ENCODE measurements around the gene SLC9A4. TPM values are rescaled to one million over a fixed set of nuclear protein-coding genes. Genes with fewer than 3 reads are reported as not detected.
"Not testable (repeated sequence)": the region's sequence is repeated elsewhere in the genome, so short reads cannot be mapped to it uniquely, and the experiment has no call there.

The SLC9A4 gene
- total RNA-seq, 1 donor from 2014 or later: not detected

DNA sequence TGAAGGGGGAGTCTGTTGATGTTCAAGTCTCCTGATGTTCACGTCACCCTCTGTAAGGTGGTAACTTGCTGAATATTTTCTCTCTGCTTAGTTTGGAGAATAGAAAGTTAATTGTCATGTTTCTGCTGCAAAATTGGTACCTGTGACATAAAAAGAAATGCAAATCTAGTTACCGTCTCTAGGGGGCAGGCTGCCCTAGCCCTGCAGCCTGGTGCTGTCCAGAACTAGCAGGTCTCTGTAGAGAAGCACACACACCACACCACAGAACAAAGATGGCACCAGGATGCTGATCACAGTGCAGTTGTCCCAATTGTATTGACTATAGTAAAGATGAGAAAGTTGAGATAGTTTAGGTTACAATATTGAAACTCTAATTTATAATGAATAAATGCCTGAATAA lies 47.0 kb downstream of the SLC9A4 start:
- no peak for ATAC-seq
- intact Hi-C loops (cut with micrococcal nuclease): no loop called here
- no peak for DNase-seq

DNA sequence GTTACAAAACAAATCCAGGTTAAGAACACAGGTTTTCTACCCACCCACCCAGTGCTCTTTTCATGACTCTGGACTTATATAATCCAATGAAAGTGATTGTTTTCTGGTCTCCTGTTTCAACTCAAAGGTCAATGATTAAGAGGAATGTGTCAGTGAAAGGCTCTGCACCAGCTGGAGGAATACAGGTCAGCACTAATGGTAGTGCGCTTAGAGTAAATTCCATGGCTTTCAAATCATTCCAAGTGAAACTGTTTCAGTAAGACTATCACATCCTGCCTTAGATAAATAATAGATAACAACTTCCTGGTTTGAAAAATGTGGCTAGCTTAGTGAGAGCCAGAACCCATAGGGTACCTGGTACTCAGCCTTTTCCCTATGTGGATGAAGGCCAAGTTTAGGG lies 47.8 kb downstream of the SLC9A4 start:
- no peak for DNase-seq
- no peak for ATAC-seq
- intact Hi-C loops (cut with micrococcal nuclease): no loop called here

DNA sequence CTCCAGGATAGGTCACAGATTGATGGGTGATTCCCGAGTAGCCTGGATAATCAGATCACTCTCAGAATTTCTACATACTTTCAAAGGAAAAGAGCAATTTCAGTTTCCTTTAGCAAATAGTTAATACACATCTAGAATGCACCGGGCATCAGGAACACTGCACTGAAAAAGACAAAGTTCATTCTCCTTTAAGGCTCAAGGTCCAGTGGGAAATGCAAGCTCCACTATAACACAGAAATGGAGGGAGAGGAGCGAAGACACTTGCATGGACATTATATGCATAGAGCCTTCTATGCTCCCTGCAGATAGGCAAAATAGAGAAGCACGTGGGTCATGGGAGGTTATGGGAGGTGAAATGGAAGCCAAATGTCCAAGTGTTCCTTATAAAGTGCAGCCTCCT lies 49.1 kb downstream of the SLC9A4 start:
- DNase-seq (no peak), ATAC-seq (no peak)
- intact Hi-C loops (cut with micrococcal nuclease): no loop called here

DNA sequence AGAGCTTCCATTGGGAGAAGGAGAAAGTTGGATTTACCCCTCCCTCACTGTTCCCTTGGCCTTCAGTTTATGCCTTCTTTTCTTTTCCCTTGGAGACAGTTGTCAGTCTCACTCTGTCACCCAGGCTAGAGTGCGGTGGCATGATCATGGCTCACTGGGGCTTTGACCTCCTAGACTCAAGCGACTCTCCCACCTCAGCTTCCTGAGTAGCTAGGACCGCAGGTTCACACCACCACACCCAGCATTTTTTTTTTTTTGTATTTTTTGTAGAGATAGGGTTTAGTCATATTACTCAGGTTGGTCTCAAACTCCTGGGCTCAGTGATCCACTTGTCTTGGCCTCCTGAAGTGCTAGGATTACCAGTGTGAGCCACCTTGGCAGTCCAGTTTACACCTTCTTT lies 49.9 kb downstream of the SLC9A4 start:
- no peak for ATAC-seq
- intact Hi-C loops (cut with micrococcal nuclease): no loop called here
- no peak for DNase-seq

DNA sequence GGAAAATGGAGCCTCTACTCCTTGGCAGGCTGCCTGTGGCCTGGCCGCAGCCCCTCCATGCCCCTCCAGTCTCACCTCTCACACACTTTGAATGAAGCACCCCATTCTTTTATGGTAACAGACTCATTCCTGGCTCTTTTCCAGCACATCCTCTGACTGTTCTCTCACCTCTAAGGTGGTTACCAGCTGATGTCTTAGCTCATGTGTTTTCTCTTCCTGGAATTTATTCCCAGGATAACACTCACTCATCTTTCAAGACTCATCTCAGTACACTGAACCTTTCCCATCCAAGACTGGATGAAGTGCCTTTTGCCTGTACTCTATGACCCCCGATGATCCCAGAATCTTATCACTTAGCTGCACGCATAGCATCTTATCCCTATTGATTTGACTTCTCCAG lies 50.6 kb downstream of the SLC9A4 start:
- ATAC-seq: no peak
- intact Hi-C loops (cut with micrococcal nuclease): no loop called here
- no peak for DNase-seq

DNA sequence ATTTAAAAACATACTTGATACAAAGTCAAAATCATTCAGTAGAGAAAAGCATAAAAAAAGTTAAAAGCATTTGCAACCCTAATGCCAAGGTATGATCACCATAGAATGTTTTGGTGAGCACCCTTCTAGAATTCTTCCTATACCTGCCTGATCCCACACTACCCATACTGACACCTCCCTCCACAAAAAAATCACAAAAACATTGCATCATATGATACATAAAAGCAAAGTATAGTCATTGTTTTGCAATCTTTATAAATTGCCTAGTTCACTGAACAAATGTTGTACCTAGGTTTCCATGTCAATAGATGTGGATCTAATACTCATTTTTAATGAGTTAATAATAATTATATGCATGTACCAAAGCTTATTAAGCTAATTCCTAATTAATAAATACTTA lies 54.1 kb downstream of the SLC9A4 start:
- DNase-seq: no peak
- intact Hi-C loops (cut with micrococcal nuclease): no loop called here
- ATAC-seq: no peak

DNA sequence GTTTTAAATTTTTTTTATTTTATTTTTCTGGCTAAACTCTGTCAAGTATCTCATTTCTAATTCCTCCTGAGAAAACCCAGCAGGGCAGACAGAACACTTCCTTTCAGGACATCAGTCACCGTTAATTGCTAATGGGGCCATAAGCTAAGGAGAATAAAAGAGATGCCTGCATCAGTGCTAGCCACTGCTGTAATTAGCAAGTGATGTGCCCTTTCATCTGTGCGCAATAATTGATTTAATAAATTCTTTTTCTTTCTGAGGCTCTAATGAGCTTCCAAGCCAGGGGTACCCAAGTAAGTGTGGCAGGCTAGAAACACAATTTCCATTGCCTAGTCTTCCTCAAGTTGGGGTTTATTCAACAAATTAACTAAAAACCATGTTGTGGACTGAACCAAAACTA lies 65.5 kb downstream of the SLC9A4 start:
- intact Hi-C loops (cut with micrococcal nuclease): no loop called here
- ATAC-seq (no peak), DNase-seq (no peak)

DNA sequence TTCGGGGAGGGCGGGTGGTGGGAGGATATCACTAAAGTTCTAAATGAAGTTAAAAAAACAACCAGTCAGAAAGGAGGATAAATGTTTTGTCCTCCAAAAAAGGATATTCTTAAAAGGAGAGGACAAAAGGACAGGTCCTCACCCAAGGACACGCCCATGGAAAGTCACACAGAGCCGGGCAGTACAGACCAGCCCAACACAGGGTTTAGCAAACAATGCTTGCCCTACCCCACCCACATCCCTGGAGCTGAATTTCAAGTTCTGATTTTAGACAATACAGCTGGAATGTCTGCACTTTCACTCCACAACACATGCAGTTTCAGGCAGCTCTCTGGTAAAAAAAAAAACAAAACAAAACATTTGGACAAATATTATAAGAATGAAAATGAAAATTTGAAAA lies 67.9 kb downstream of the SLC9A4 start:
- intact Hi-C loops (cut with micrococcal nuclease): no loop called here
- peak; percentile 28 for ATAC-seq
- no peak for DNase-seq

DNA sequence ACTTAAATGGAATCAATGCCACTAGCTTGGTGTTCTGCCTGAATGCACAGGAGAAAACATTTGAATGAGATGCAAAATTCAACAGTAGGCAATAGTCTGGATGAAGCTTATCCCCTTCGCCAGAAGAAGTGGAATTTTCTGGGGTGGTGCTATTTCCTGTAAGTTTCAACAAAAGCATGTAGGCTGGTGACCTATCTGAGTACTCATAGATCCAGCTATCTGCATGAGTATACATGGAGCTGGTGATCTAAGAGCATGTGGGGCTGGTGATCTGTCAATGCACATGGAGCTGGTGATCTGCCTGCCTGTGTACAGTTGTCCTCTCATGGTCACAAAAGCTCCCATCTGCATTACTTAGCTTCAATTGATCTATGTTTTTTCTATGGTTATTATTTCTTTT lies 71.2 kb downstream of the SLC9A4 start:
- no peak for ATAC-seq
- intact Hi-C loops (cut with micrococcal nuclease): no loop called here
- DNase-seq: no peak

DNA sequence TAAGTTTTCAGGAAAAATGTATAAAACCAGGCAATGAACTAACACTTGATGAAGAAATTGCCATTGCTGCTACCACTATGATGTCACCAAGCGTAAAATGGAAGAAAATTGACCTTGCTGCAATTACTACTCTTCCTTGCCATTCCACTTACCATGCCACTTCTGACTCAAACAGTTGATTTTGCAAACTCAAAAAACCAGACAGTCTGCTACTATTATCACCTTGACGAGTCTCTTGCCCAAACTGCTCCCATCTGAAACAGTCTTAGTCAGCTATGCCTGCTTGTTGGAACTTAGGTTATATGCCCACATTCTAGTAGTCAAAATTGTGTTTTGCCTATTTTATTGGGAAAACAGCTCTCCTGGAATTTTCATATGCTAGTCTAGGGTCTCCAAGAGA lies 74.4 kb downstream of the SLC9A4 start:
- no peak for ATAC-seq
- intact Hi-C loops (cut with micrococcal nuclease): no loop called here
- DNase-seq: no peak

DNA sequence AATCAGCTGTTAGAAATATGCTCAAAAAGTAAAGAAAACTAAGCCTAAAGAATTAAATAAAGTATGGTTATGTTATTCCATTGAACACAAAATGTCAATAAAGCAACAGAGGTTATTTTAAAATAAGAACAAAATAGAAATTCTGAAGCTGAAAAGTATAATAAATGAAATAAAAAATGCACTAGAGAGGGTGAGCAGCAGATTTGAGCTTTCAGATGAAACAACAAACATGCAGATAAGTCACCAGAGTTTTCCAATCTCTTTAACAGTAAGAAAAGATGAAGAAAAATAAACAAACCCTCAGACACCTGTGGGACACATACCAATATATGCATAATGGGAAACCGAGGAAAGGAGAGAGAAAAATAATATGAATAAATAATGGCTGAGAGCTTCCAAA lies 76.0 kb downstream of the SLC9A4 start:
- intact Hi-C loops (cut with micrococcal nuclease): no loop called here
- no peak for ATAC-seq
- no peak for DNase-seq

DNA sequence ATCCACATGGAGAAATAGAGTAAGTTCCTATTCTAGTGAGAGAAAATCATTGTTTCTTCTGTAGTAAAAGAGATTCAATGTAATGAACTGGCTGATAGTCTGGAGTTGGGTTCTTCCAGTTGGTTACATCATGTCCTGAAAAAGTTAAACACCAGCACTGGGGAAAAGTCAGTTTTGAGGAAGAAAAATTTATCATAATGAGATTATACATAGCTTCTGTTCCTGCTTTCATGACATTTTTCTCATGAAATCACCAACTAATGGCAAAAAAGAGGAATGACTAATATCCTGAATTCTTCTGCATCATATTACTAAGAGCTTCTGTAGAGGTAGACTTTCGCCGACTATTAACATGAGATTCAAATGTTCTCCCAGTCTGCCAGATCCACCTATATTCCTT lies 77.1 kb downstream of the SLC9A4 start:
- no peak for DNase-seq
- intact Hi-C loops (cut with micrococcal nuclease): no loop called here
- no peak for ATAC-seq

DNA sequence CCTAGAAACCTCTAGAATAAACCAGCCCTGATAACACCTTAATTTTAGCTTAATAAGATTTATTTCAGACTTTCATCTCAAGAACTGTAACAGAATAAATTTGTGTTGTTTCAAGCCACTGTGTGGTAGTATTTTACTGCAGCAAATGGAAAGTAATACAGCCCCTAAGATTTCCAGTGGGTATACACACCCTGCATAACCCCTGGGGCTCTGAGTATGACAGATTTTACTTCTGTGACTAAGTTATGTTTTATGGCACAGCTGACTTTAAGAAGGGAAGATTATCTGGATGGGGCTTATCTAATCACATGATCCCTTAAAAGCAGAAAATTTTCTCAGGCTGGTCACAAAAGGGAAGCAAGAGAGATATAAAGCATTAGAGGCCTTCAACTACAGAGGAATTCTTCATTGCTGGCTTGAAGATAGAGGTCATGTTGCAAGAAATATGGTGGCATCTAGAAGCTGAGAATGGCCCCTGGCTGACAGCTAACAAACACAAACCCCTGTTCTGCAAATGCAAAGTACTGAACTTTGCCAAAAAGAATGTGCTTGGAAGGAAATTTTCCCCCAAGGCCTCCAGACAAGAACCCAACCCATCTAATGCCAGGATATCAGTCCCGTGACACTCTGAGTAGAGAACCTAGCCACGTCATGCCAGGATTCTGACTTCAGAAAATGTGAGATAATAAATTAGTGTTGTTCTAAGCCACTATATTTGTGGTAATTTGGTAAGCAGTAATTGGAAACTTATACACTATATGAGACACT lies 78.5 kb downstream of the SLC9A4 start:
- ATAC-seq (no peak), DNase-seq (no peak)
- intact Hi-C loops (cut with micrococcal nuclease): no loop called here

DNA sequence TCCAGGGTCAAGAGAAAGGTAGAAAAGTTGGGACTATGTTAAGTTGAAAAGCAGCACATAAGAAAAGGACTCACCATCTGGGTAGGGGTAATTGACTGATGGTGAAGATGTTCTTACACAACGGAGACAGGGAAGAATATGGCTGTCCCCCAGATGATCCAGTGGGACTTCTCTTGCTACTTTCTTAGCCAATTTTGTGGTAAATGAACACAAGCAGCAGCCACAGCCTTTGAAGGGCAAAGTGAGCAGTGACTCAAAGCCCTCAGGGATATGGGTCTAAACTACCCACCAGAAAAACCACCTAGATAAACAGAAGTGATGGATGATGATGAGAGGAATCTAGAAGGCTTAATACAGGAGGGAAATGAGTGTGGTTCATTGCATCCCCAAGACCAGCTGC lies 80.6 kb downstream of the SLC9A4 start:
- no peak for DNase-seq
- ATAC-seq: no peak
- intact Hi-C loops (cut with micrococcal nuclease): no loop called here

DNA sequence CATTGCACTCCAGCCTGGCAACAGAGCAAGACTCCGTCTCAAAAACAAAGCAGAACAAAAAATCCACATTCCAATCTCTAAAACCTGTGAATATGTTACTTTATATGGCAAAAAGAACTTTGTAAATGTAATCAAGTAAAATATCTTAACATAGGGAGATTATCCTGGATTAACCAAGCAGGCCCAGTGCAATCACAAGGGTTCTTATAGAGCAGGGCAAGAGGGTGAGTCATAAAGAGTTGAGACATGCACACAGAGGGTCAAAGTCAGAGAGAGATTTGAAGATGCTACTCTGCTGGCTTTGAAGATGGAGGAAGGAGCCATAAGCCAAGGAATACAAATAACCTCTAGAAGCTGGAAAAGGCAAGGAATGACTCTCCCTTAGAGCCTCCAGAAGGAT lies 85.4 kb downstream of the SLC9A4 start:
- DNase-seq (no peak), ATAC-seq (no peak)
- intact Hi-C loops (cut with micrococcal nuclease): no loop called here

DNA sequence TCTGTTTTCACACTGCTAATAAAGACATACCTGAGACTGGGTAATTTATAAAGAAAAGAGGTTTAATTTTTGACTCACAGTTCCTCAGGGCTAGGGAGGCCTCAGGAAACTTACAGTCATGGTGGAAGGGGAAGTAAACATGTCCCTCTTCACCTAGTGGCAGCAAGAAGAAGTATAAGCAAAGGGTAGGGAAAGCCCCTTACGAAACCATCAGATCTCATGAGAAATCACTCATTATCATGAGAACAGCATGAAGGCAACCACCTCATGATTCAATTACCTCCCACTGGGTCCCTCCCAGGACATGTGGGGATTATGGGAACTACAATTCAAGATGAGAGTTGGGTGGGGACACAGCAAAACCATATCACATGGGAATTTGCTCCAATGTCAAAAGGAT lies 89.5 kb downstream of the SLC9A4 start:
- DNase-seq; intact Hi-C loops (cut with micrococcal nuclease); ATAC-seq: not testable (repeated sequence)

DNA sequence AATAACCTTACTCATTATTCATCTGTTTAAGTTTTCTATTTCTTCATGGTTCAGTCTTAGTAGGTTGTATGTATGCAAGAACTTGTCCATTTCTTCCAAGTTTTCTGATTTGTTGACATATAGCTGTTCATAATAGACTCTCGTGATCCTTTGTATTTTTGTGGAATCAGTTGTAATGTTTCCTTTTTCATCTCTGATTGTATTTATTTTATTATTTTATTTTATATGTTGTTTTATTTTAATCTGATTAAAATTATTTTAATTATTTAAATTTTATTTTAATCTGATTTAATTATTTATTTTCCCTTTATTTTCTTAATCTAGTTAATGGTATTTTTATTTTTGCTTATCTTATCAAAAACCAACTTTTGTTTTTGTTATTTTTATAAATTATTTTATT lies 102.9 kb downstream of the SLC9A4 start:
- ATAC-seq (no peak), DNase-seq (no peak)
- intact Hi-C loops (cut with micrococcal nuclease): no loop called here

DNA sequence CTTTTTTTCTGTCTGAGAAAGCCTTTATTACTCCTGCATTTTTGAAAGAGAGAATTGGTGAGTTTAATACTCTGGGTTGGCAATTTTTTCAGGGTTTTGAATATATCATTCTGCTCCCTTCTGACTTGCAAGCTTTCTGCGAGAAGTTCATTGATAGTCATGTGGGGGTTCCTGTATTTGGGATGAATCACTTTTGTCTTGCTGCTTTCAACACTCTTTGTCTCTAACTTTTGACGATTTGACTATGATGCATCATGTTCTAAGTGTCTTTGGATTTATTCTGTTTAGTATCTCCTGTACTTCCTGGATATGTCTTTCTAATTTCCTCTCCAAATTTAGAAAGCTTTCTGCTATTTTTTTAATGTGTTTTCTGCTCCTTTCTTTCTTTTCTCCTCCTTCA lies 105.3 kb downstream of the SLC9A4 start:
- intact Hi-C loops (cut with micrococcal nuclease): no loop called here
- ATAC-seq: no peak
- no peak for DNase-seq

DNA sequence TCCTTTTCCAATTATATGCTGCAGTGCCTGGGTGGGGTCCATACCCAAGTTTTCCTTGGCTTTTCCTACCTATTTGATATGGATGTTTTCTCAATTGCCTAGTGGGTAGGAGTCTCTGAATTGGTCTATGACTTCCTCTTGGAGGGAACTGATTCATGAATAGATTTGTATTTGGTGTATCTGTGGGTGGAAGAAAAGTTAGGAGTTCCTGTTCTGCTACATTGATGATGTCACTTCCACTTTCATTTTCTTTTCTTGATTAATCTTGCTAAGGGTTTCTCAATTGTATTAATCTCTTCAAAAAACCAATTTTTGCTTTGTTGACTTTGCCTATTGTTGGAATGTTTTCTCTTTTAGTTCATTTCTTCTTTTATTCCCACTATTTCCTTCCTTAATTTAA lies 108.9 kb downstream of the SLC9A4 start:
- ATAC-seq: no peak
- intact Hi-C loops (cut with micrococcal nuclease): no loop called here
- no peak for DNase-seq

DNA sequence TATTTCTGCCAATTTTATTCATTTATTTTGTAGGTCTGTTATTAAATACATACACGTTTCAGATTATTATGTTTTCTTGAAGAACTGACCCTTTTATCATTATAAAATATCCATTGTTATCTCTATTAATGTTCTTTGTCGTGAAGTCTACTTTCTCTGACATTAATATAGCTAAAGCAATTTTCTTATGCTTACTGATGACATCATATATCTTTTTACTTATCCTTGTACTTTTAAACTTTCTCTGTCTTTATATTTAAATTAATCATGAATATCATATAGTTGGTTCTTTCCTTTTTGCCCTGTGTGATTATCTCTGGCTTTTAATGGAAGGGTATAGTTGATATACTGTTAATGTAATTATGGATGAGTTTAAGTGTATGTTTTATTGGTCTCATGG lies 109.8 kb downstream of the SLC9A4 start:
- no peak for ATAC-seq
- DNase-seq: no peak
- intact Hi-C loops (cut with micrococcal nuclease): no loop called here
